Epidermal melanocyte (primary cell): ENCODE measurements around the gene TYW1B.
"Not testable (repeated sequence)": the region's sequence is repeated elsewhere in the genome, so short reads cannot be mapped to it uniquely, and the experiment has no call there.

Experiments used
- DNase-seq: peaks from one replicate; pipeline ENCODE4 v3.0.0; 2011; ENCODE audit warnings: low spot score; ENCODE audit not compliant: insufficient read length

The TYW1B gene

DNA sequence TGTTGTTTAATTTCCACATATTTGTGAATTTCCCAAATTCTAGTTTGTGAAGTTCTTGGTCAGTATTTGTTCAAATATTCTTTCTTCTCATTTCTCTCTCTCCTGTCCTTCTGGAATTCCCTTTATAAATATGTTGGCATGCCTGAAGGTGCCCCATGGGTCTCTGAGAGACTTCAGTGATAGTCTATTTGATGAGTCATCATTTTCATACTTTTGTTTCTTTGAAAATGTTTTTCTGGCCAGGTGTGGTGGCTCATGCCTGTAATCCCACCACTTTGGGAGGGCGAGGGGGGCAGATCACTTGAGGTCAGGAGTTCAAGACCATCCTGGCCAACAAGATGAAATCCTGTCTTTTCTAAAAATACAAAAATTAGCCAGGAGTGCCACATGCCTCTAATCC lies 127.5 kb downstream of the TYW1B start:
- DNase-seq: not testable (repeated sequence)

DNA sequence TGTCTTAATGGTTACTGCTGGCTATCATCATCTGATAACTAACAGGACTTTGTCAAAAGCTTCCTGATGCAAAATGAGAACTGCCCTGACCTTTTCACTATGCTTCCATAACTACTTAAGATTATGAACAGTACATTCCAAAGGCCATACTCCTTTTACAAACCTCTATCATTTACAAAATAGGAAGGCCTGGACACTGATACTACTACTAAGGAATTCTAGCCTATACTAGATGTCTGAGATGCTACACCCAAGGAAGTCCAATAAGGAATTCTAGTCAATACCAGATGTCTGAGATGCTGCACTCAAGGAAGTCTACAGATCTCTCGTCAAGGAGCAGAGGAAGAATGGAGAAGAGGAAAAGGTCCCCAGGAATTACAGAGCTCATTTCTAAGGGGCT lies 130.9 kb downstream of the TYW1B start:
- not testable (repeated sequence) for DNase-seq

DNA sequence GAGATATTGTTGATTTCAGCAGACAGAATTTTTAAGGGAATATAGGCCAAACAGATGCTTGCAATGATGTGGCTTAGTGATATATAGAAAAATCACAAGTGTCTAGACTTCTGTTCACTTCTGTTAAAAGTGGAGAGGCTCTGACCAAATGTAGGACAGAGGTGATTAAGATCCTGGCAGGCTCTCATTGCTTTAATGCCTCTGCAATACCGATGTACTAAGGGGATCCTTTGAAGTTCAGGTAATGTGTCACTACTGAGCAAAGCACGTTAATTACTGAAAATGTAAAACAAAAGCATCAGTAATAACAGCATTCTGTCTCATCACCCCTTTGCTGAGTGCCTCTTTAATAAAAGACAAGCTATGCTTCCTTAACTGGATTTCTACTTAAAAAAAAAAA lies 131.4 kb downstream of the TYW1B start:
- not testable (repeated sequence) for DNase-seq

DNA sequence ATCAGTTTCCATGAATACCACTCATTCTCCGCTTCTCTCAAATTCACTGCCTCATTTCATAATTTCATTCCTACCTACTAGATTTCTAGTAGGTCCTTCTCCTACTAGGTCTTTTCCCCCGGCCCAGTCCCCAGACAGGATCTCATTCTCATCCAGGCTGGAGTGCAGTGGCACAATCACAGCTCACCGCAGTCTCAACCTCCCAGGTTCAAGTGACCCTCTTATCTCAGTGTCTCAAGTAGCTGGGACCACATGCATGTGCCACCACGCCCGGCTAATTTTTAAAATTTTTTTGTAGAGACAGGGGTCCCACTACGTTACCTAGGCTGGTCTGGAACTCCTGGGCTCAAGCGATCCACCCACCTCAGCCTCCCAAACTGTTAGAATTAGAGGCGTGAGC lies 132.5 kb downstream of the TYW1B start:
- not testable (repeated sequence) for DNase-seq

DNA sequence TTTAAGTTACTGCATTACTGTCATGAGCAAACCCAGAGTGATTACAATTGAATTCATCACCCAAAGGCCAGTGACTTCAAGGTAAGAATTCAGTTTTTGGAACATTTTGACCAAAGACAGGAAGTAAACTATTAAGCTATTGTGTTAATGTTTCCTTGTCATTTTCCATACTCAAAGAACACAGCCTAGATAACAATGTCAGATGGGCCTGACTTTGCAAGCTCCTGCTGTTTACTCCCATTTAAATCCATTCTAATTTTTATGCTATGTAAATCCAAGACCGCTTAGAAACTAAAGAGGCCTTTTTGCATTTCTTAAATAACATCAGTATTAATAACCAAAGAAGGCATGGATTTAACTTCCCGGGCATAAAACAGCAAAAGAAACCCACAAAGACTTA lies 136.6 kb downstream of the TYW1B start:
- not testable (repeated sequence) for DNase-seq

DNA sequence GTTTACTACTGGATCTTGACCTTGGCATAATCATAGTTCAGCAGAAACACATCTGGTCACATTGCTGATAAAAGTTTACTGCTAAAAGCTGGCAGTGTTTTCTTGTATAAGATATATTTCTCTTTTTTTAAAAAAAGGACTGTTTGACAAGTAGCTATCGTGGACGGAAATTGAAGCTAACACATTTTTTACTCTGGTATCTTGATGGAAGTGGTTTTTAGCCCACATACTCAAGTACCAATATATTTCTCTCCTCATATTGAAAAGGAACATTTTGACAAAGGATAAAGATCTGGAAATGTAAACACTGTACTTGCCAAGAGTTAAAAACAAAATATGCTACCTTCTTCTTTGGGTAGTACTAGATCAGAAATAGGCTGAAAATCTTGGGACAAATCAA lies 137.8 kb downstream of the TYW1B start:
- DNase-seq: not testable (repeated sequence)

DNA sequence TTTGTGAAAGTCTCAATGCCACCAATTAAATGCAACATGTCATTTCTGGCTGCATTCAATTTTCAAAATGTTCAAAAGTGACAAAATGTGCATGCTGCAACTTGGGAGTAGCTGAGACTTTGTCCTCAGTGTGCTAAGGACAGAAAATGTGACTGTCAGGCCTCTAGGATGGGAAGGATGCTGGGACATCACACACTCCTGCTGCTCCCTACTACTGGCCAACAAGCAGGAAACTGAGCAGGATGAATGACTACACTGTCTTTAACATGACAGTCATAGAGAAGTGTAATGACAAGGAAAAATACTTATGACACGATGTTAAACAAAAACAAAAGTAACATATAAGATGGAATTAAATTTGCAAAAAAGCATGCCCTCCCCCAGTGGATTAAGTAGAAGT lies 138.7 kb downstream of the TYW1B start:
- not testable (repeated sequence) for DNase-seq

DNA sequence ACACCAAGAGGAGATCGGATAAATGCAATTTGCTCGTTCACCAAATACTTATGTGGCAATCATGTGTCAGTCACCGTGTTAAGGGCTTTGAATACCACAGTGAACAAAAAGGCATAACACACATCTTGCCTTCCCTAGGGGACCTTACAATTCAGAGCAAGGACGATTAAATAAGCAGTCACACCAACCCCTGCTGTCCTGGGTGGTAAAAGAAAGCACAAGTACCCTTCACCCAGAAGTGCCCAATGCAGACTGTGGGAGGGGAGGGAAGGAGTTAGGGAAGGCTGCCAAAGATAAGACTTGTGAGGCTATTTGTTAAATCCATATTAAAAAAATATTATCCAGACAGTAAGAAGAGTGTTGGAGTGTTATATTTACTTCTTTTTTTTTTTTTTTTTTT lies 146.8 kb downstream of the TYW1B start:
- not testable (repeated sequence) for DNase-seq

DNA sequence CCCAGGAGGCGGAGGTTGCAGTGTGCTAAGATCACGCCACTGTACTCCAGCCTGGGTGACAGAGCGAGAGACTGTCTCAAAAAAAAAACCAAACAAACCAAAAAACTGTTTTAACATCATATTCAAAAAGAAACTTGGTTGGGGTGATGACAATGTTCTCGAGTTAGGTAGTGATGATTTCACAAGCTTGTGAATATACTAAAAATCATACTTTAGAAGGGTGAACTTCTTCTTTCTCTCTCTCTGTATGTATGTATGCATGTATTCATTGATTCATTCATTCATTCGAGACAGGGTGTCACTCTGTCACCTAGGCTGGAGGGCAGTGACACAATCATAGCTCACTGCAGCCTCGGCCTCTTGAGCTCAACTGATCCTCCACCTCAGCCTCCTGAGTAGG lies 151.1 kb downstream of the TYW1B start:
- DNase-seq: not testable (repeated sequence)

DNA sequence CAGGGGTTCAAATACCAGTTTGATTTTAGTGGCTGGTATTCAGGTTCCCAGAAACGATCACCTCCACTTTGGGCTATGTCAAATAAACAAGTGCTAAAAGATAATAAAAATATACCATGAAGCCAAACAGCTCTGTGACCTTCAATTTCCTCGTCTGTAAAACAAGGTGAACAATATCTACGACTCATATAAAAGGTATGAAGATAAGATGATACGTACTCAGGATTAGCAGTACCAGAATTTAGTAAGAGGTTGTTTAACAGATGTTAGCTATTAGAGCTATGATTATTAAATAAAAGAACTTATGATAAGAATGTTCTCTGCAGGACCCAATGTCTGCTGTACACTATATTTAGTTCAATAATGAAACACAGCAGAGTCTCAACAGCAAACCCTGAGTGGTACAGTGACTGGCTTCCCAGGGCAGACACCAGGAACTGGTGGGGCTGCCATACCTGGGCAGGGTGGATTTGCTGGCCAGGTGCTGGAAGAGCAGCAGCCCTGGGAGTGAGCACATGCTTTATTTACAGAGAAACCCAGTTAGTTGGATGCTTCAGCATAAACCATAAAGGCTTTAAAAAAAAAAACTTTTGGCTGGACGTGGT lies 151.8 kb downstream of the TYW1B start:
- DNase-seq: not testable (repeated sequence)

DNA sequence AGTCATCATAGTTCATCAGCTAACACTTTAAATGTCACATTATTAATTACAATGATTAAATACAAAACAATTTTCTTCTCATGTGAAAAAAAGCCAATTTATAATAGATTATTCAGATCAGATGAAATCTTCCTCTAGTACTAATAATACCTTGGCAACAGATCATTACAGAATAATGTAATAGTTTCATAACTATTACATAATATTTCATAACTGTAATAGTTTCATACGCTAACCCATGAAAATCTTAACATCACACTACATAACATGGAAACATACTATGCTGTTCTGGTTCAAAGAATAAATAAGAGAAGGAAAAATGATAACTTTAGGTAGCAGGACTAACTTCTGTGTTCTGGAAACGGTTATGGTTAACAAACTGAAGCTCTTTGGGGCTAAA lies 152.3 kb downstream of the TYW1B start:
- not testable (repeated sequence) for DNase-seq

DNA sequence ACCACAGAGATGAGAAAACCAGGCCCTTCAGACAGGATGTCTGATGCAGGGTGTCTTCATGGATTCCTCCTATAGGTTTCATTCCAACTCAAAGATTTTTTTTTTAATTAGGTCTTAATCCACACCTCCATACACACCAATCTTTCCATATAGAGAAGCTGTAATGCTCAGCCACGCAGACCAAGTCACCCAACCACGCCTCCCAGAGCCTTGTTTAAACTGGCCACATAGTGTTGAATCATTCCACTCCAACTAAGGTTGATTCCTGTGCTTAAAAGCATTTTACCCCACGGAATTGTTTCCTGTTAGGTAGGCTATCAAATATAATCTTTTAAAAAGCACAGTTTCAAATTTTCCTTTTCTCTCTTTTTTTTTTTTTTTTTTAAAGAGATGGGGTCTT lies 153.6 kb downstream of the TYW1B start:
- DNase-seq: no peak

DNA sequence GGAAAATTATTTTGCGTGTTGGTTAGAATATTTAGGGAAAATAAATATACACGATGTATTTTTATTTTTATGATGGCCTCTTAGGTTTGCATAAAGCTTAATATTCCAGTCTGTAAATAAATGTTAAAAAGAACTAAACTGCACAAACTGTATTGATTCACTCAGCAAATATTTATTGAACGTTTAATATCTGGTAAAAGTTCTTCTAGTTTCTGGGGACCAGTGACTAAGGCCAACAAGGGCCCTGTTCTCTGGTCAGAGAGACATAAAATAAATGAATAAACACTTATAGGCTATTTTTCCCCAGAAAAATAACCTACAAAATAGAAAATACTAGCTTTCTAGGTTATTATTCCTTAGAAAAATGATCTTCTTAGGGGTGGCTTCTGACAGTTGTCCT lies 157.2 kb downstream of the TYW1B start:
- not testable (repeated sequence) for DNase-seq

DNA sequence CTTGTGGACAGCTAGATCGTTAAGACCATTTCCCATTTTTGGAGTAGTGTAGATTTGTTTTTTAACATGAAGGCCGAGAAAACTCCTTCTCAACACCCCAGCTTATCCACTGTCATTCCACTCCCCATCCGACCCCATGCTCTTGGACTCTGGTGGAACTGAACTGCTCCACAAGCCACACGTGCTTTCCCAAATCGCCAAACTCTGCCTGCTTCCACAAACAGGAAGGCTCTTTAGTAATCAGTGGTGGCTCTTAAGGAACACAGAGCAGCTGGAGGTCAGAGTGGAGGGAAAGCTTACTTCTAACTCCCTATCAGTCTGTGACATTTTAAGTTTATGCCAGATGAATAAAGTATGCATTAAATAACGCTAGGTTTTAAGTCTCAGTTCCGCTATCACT lies 159.6 kb downstream of the TYW1B start:
- not testable (repeated sequence) for DNase-seq

DNA sequence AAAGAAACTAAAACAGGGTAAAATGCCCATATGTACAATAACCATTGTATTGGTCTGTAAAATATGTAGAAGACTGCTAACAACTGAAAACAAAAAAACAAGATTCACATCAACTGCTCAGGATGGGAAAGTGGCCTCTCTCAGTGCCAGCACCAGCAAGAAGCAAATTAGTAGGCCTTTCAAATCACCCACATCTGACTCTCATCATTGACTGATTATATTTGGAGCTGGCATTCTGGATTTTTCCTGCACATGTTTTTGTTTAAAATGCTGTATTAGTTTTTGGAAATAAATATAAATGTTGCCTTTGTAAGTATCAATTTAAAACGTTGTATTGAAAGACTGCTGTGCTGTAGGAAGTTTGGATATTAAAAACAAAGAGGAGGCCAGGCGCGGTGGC lies 161.0 kb downstream of the TYW1B start:
- DNase-seq: not testable (repeated sequence)

DNA sequence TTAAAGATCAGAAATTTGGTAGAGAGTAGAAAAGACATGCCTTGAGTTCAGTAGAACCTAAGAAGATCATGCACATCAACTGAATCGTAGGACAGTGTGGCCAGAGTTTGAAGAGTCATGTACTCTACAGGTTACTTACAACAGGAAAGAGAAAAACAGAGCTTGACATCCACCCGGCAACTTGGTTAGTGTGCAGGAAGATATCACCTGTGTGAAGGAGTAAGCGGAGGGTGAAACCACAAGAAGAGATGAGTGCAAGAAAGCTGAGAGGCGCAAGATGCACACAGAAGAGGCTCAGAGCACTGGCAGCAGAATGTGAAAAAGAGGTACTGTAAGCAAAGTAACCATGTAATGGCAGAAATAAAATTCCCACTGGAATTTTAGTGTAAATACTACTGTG lies 179.4 kb downstream of the TYW1B start:
- DNase-seq: not testable (repeated sequence)

DNA sequence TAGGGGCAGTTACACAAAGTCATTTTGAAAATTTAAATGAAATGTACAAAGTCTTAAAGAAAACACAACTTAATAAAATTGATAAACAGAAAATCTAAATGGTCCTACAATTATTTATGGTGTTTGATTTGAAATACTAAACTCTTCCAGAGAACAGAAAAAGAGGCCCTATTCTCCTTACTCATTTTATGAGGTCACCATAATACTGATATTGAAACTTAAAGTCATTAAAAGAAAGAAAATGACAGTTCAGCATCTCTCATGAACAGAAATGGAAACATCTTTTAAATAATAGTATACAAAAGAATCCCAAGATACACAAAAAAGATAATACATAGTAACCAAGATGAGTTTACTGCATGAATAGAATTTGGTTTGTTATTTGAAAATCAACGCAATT lies 184.3 kb downstream of the TYW1B start:
- not testable (repeated sequence) for DNase-seq

DNA sequence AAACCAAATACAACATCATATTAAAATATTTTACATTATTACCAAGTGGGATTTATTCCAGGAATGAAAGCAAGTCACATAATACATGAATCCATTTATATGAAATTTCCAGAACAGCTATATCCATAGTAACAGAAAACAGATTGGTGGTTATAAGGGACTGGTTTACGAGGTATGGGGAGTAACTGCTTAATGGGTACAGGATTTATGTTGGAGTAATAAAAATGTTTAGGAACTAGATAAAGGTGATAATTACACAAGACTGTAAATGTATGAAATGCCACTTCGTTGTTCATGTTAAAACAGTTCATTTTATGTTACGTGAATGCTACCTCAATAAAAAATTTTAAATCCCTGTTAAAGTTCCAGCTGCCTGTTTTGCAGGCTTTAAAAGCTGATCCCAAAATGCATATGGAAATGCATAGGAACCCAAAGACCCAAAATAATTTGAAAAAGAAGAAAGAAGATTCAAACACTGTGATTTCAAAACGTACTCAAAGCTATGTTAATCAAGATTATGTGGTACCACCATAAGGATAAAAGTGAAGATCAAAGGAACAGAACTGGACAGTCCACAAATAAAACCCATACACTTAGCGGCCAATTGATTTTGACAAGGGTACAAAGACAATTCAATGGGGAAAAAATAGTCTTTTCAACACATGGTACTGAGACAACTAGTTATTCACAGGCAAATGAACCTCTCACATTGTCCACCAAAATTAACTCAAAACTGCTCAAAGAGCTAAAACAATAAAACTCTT lies 186.3 kb downstream of the TYW1B start:
- not testable (repeated sequence) for DNase-seq

DNA sequence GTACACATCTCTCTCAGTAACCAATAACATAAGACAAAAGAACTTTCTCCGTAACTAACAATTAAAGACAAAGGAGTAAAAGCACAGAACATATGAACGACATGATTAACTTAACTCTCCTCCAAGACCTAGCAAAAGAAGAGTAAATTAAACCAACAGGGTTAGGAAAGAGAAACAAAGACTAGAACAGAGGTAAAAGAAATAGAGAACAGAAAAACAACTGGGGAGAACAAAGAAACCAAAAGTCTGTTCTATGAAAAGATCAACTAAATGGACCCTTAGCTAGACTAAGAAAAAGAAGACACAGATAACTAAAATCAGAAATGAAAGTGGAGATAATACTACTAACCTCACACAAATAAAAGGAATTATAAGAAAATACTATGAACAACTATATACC lies 187.3 kb downstream of the TYW1B start:
- DNase-seq: not testable (repeated sequence)

DNA sequence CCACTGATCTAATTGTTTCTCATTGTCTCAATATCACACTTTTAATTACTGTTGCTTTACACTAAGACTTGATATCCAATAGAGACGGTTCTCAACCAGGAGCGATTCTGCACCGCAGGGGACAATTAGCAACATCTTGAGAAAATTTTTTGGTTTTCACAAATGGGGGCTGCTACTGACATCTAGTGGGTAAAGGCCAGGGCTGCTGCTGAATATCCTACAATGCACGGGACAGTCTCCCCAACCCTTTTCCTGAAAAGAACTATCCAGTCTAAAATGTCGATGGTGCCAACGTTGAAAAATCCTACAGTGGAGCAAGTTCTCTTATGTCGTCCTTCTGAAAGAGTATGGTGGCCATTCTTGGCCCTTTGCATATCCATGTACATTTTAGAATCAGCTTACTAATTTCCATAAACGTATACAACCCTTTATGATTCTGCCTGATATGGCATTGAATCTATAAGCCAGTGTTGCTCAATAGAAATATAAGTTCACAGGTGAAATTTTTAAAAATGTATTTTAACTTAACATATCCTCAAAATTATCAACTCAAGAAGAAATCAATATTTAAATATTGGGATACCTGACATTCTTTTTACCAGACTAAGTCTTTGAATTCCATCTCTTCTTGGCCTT lies 192.6 kb downstream of the TYW1B start:
- DNase-seq: not testable (repeated sequence)

DNA sequence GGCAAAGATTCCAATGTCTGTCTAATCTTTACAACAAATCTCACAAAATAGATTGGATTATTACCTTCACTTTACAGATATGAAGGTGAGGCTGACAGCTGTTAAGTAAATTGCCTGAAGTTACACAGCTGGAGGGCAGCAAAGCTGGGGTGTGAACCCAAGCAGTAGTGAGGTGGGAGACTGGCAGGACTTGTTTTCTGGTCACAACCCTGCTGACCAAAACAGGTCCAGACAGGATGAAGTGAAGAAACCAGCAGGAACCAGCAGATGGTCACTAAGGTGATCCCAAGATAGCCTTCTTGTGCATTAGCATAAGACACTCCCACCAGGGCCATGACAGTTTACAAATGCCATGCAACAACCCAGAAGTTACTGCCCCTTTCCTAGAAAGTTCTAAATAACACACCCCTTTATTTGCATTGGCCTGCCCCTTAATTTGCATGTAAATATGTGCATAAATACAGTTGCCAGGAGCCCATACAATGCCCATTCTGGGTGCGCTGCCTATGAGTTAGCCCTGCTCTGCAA lies 195.2 kb downstream of the TYW1B start:
- not testable (repeated sequence) for DNase-seq

DNA sequence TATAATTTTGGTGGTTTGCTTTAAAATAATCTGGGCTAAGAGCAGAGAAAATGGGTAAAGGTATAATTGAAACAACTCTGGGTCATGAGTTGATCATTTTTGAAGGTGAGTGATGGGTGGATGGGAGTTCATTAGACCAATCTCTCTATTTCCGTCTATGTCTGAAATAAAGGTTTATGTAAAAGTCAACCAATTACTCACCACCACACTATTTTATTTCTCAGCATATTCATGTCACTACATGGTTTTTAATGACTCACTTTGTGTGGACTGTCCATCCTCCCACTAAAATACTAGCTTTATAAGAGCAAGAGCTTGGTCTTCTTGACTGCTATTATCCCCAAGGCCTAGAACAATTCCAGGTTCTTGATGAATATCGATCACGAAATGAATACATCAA lies 199.6 kb downstream of the TYW1B start:
- not testable (repeated sequence) for DNase-seq
